GM19372 (cell line): ENCODE data around the gene CKAP4.

Source experiments
- ATAC-seq: cut with Tn5 transposase; IDR thresholded peaks from one replicate; pipeline ENCODE4 v1.9.1; 2021; ENCODE audit warnings: mild to moderate bottlenecking, low read depth, moderate library complexity; ENCODE audit not compliant: unreplicated experiment

CKAP4 gene

DNA sequence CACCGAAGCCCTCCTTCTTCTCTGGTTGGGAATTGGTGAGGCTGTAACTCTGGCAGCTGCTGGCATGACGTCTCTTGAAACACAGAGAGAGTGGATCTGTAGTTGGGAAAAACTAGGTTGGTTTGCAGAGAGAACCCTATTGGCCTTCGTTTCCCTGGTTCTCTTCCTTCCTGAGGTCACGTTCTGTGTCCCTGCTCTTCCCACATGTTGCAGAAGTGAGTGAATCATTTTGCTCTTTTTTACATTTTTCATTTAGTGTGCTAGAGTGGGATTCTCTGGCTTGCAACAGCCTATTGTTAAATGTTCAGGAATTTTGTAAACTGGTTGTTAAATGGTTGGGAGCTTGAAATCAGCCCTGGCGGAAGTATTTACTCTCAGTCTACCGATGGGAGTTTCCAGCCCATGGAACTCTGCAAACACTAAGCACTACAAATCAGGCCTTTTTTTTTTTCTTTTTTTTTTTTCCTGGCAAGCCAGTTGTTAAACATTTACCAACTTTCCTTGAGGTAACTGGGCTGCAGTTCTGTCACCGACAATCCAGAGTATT, 26.8 kb upstream of the CKAP4 start:
- no peak for ATAC-seq

DNA sequence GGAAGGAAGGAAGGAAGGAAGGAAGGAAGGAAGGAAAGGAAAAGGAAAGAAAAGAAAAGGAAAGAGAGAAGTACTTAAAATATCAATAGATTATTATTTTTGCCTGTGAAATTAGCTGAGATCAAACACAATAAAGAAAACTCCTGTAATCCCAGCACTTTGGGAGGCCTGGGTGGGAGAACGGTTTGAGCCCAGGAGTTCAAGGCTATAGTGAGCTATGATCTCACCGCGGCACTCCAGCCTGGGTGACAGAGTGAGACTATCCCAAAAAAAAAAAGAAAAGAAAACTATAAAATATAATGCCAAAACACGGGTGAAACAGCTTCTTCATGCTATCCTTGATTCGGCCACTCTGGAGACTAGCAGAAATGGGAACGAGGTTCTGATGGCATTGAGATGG, 26.2 kb upstream of the CKAP4 start:
- no peak for ATAC-seq

DNA sequence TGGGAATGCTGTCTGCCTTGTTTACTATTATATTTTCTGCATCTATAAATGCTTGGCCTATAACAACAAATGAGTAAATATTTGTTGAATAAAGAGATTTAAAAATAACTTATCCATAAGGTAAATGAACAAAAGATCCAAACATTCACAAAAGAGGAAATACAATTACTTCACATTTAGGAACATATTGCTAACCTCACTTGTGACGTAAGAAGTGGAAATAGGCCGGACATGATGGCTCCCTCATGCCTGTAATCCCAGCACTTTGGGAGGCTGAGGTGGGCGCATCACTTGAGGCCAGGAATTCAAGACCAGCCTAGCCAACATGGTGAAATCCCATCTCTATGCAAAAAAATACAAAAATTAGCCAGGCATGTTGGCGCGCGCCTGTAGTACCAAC, 25.7 kb upstream of the CKAP4 start:
- no peak for ATAC-seq

DNA sequence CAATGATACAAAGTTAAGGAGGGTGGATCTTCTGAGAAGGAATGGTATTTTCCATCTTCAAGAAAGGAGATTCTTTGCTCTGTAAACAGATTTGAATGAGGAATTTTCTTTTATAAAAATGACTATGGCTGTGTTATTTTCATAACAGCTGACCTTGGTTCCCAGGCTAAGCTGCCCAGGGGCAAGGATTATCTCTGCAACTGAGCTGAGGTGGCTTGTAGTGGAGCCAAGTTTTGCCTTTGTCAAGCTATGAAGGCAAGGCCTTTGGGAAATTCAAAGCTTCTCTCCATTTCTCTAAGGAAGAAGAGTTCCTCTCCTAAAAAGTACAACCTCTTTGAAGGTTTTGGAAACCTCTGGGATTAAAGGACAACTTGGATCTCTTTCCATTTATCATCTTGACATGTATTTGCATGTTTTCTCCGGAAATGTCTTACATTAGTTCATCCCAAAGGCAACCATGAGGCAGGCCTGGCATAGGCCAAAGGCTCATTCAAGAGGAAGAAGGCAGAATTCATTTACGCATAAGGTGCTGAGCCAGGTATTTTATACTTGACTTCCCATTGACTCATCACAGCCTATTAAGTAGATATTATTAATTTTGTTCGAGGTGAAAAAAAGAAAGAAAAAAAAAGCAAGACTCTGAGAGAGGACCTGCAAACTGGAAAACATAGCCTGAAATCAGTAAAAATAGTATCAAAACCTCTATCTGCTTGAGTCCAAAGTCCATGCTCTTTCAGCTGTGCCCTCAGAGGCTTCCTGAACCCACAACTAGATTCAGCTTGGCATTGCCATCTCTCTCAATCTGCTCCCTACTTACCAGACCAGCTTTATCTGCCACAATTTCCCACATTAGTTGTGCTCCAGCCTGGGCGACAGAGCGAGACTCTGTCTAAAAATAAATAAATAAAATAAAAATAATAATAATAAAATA, 24.0 kb upstream of the CKAP4 start:
- no peak for ATAC-seq

DNA sequence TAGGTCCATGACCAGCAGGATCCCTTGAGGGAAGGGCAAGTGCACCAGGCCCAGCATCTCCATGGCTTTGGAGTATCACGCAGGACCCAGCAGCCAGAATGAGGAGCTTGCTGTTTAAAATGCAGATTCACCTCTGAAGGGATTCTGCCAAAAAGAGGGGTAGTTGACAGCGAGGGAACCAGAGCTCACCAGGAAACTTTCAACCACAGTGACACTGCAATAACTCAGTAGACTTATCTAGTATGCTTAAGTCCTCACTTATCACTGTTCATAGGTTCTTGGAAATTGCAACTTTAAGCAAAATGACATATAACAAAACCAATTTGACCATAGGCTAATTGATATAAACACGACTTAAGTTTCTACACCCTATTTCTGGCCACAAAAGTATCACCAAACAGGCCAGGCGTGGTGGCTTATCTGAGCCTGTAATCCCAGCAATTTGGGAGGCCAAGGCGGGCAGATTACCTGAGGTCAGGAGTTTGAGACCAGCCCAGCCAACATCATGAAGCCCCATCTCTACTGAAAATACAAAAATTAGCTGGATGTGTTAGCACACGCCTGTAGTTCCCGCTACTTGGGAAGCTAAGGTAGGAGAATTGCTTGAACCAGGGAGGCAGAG, 21.4 kb upstream of the CKAP4 start:
- no peak for ATAC-seq

DNA sequence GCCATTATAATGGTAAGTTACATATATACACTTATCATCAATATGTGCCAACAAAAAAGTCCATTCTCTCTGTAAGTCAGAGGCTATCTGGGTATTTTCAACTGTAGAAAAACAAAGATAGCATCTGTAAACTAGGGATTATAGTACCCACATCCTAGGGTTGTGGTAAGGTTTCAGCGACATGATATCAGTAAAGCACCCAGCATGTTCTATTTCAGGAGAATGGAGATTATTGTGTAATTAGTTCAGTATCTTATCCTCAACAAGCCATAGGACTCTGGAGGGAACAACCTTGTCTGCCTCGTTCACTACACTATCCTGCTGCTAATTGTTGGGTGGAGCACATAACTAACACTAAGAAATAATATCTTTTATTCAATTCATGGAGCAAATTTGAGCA, 19.7 kb upstream of the CKAP4 start:
- no peak for ATAC-seq

DNA sequence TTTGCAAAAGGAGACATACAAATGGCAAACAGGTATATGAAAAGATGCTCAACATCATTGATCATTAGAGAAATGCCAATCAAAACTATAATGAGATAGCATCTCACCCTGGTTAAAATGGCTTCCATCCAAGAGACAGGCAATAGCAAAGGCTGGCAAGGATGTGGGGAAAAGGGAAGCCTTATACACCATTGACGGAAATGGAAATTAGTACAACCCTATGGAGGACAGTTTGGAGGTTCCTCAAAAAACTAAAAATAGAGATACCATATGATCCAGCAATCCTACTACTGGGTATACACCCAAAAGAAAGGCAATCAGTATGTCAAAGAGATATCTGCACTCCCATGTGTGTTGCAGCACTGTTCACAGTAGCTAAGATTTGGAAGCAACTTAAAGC, 17.3 kb upstream of the CKAP4 start:
- ATAC-seq: no peak

DNA sequence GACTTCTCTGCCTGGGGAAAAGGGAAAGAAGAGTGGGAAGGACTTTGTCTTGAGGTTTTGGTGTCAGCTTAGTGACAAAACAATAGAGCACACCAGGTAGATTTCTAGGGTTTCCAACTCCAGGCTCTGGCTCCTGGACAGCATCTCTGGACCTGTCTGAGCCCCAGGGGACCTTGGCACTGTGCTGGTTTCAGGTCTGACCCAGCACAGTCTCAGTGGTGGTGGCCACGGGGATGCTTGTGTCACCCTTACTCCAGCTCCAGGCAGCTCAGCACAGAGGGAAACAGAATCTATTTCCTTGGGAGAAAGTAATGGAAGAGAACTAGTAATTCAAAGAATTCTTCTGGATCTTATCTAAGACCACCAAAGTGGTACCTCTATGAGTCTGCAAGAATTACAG, 11.1 kb upstream of the CKAP4 start:
- ATAC-seq: no peak

DNA sequence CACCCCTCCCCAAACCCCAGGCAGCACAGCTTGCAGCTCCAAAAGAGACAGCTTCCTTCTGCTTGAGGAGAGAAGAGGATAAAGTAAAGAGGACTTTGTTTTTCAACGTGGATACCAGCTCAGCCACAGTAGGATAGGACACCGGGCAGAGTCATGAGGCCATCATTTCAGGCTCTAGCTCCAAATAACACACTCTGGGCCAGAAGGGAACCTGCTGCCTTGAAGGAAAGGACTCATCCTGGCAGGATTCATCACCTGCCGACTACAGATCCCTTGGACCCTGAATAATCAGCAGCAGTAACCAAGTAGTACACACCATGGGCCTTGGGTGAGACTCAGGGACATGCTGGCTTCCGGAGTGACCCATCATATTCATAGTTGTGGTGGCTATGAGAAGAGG, 10.4 kb upstream of the CKAP4 start:
- no peak for ATAC-seq

DNA sequence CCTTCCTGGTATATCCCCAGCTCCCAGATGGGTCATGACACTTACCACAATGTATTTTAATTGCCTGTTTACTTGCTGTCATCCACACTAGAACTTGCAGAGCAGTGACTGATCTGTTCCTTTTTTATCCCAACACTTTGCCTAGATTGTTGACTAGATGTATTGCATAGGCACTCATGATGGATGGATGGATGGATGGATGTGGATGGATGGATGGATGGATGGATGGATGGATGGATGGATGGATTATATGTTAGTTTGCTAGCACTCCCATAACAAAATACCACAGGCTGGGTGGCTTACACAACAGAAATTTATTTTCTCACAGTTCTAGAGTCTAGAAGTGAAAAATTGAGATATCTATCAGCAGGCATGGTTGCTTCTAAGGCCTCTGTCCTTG, 8.7 kb upstream of the CKAP4 start:
- no peak for ATAC-seq

DNA sequence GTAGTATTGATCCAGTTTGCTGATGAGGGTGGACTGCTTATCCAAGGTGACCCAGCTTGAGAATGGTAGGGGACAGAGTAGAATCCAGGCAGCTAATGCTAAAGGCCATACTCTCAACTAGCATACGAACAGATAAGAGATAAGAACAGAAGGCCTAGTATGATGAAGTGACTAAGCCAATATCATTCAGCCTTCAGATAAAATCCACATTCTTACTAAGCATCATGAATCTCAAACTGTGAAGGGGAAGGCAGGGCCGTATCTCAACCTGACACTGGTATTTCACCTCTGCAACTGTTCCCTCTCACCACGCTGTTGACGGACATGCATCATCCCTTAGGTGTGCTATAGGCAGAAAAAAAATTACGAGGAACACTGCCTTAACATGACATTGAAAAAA, 8.1 kb upstream of the CKAP4 start:
- ATAC-seq: no peak

DNA sequence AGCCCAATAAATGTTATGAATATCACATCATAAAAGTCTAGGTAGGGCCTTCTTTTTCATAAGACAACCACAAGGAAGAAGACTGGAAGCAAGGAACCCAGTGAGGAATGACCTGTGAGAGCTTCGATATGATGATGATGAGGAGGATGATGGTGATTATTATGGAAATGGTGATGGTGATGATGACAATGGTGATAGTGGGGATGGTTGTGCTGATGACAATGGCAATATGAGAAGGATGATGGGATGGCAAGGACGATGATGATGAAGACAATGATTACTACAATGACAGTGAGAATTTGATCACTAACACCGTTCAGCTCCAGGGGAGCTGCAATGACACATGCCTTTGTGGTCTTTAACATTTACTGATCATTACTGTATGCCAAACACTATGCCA, 7.7 kb upstream of the CKAP4 start:
- no peak for ATAC-seq

DNA sequence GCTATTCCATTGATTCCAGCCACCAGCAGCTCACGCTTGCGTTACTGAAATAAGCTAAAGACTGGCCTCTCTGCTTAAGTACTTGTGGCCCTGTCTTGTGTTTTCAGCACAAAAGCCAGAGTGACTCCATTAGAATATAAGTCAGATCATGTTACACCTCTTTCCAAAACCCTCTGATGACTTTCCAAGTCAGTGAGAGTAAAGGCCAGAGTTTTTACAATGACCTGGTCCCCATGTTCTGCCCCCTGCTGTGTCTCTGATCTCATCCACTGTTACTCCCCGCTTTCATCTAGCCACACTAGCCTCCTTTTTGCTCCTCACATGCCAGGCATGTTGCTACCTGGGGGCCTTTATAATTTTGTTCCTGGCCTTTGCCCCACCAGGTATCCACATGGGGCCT, 6.9 kb upstream of the CKAP4 start:
- ATAC-seq: no peak

DNA sequence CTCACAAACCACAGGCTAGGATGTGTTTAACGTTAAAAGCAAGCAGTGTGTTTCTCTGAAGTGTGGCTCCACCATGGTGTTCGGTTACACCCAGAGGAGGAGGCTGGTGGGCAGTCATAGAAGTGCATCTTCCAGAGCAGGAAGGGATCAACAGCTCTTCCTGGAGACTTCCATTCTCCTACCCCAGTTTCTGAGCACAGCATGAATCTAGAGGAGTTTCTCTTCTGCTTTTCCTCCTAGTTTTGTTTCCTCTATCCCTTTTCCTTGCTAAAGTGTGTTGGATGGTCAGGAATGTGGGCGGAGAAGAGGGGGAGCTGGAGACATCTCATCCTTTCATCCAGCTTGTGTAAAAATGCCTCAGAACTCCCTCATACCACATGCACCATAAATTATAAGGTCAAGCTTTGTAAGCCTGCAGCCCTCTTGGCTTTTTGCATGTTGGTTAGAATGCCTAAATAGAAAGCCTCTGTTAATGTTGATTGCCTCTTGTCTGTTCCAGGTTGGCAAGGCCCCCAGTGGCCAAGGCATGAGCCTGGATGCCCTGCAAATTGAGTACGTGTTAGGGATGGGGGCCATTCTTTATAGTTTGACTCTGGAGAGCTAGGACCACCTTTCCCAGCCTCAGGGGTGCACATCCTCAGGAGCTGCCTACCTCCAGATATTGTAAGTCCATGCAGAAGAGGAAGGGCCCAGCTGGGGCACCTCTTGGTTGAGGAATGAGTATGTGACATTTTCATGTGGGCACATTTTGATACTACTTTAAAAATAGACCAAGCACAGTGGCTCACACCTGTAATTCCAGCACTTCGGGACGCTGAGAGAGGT, 4.0 kb upstream of the CKAP4 start:
- no peak for ATAC-seq

DNA sequence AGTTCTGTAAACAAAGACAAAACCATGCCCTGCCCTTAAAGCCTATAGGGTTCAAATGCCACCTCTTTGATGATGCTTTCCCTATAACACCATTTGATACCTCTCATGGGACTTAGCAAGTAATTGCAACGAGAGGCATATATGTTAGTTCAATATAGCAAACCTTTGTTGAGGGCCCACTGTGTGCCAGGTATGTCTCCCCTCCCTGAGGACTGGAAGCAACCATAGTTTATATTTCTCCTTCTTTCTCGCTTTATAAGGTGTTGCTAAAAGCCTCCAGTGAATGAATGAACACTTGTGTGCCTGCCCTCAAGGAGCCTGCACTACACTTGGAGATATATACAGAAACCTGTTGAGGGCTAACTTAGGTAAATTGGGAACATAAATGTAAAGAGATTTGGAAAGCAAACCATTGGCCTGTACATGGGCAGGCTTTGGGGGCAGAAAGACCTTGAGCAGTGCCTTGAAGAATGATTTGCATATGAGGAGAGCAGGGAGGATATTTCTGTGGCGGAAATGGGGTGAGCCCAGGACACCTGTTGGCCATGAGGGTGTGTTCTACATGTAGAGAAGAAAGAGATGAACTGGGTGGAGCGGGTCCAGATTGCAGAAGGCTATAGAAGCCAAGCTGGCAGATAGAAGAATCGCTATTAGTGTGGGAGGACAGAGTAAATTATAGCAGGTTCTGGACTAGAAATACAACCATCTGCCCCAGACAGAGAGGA, 1.8 kb upstream of the CKAP4 start:
- ATAC-seq: peak; percentile 33

DNA sequence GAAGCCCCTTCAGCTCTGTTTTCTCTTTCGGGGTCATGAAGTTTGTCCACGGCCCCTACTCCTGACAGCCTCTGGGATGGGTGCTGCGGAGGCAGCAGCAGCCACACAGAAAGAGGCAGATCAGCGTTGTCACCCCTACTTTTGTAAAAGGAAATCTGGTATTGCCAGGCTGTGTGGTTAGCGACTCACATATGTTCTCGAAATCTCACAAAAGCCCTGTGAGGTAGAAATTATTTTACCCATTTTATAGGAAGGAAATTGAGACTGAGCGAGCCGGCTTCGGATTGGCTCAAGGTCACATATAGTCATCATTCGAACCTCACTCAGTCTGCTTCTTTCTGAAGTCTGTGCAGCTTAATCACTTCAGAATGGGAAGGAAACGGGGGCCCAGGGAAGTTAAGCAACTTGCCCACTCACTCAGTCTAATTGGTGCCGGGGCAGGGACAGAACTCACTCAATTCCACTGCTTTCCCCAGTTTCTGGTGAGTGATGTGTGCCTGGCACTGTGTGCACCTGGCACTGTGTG, 1.1 kb upstream of the CKAP4 start:
- ATAC-seq: no peak

DNA sequence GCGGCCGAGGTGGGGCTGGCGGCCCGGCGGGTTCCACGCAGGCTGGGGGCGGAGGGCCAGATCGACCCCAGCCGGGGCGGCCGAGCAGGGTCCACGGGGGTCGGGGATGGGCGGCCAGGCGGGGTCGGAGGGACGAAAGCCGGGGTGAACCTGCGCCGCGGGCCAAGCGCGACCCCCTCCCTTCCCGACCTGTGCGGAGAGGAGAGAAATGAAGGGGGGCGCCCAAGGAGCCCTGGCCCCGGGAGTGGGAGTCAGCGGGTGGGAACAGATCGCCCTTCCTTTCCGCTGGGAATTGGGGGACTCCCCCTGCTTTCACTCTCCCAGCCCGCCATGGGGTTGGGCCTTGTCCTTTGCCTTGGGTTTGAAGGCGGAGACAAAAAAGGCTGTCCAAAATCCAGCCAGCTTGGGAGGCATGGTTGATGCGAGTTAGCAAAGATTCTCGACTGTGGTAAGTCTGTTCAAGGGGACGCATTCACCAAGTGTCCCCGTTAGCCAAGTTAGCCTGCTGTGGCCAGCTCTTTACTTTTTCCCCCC, 559 bp upstream of the CKAP4 start:
- peak; percentile 4 for ATAC-seq

DNA sequence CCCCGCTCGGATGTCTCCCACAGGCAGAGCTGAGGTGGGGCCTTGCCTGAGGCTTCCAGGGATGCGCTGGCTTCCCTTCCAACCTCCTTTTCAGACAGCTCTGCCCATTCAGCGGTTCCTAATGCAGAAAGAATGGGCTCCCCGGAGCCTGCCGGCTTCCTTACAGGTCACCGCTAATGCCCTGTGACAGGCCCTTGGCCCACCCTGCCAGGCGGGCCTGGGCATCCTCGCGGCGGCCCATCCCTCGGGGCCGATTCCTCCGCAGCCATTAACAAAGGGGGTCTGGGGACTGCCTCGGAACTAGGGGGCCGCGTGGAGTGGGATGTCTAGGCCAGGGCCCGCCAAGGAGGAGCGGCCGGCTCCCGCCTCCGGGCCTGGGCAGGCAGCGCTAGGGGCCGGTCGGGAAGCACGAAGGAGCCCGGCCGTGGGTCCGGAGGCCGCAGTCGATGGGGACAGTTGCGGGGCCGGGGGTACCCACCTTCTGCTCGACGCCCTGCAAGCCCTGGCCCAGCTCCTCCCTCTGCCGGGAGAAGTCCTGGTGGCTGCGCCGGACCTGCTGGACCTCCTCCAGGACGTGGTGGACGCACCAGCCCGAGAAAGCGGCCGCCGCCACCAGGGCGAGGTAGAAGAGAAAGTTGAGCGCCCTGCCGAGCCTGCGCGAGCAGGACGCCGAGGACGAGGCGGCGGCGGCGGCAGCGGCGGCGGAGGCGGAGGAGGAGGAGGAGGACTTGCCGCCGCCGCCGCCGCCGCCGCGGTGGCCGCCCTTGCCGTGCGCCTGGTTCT, 738 bp downstream of the CKAP4 start:
- peak; percentile 37 for ATAC-seq

DNA sequence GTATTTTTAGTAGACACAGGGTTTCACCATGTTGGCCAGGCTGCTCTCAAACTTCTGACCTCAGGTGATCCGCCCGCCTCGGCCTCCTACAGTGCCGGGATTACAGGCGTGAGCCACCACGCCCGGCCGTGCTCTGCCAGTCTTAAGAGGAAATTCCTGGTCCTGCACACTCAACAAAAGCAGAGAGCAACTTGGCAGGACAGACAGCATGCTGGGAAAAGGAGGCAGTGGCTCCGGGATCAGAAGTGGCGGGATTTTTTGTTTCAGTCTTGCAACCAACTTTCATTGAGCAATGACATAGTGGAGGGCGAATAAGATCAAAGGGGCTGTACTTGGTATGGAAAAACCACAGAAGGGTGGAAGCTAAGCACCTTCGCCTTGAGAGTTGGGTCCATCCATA, 2.1 kb downstream of the CKAP4 start:
- no peak for ATAC-seq
